MCF 10A (cell line): ENCODE results near the gene TEC. TPM values are rescaled to one million over a fixed set of nuclear protein-coding genes. Genes with fewer than 3 reads are reported as not detected.

Experiments
- BruUV-seq: library from RNA; stranded (reverse); fragments of 400-500 nt; replicated peaks from 2 replicates; lab custom pipeline; 2021; lab: Mats Ljungman, UMichigan
- CTCF ChIA-PET: fragments of 300-600 bp; sonication (Branson Sonifier 250); formaldehyde crosslinking; extraction: SDS; loops from one replicate; lab custom pipeline; 2021; ENCODE audit warnings: antibody characterized with exemption, inconsistent platforms; lab: Yijun Ruan, JAX
- POLR2A ChIA-PET: fragments of 300-600, 350-650 bp; sonication (Branson Sonifier 250); formaldehyde crosslinking; extraction: SDS; loops from one replicate; lab custom pipeline; 2020; ENCODE audit warnings: antibody characterized with exemption, inconsistent platforms; lab: Yijun Ruan, JAX
- DNase-seq: peaks from one replicate; pipeline ENCODE4 v3.0.0-alpha.2; 2018; ENCODE audit not compliant: unreplicated experiment
- H3K27ac Mint-ChIP-seq: one replicate; pipeline ENCODE4 v1.8.0; 2022; ENCODE audit warnings: mild to moderate bottlenecking, low read depth, mixed read lengths; ENCODE audit not compliant: unreplicated experiment
- H3K27me3 Mint-ChIP-seq: one replicate; pipeline ENCODE4 v1.8.0; 2022; ENCODE audit warnings: mixed read lengths; ENCODE audit not compliant: insufficient read depth, unreplicated experiment
- H3K36me3 Mint-ChIP-seq: one replicate; pipeline ENCODE4 v1.8.0; 2022; ENCODE audit warnings: mild to moderate bottlenecking, moderate library complexity, mixed read lengths; ENCODE audit not compliant: insufficient read depth, unreplicated experiment
- H3K4me1 Mint-ChIP-seq: one replicate; pipeline ENCODE4 v1.8.0; 2022; ENCODE audit warnings: mixed read lengths; ENCODE audit not compliant: insufficient read depth, unreplicated experiment
- H3K4me3 Mint-ChIP-seq: one replicate; pipeline ENCODE4 v1.8.0; 2022; ENCODE audit warnings: mild to moderate bottlenecking, moderate library complexity, mixed read lengths; ENCODE audit not compliant: unreplicated experiment
- H3K9me3 Mint-ChIP-seq: one replicate; pipeline ENCODE4 v1.8.0; 2022; ENCODE audit warnings: mixed read lengths; ENCODE audit not compliant: unreplicated experiment
- intact Hi-C: fragments of 100-400 bp; cut with micrococcal nuclease; formaldehyde crosslinking; loops from 2 replicates; pipeline ENCODE4 v1.14.1; 2022
- total RNA-seq: library from RNA; stranded (reverse); gene quantifications from 2 replicates; pipeline ENCODE4 v1.2.3, GENCODE V29; 2022
- TF ChIP-seq, protein P1 (sequence below): fragments of 200-600 bp; IDR thresholded peaks from one replicate; pipeline ENCODE4 v1.8.0; 2022; ENCODE audit warnings: antibody characterized with exemption, mild to moderate bottlenecking; ENCODE audit not compliant: unreplicated experiment

The TEC gene
- total RNA-seq, 1 experiment from 2014 or later = 1.1 TPM

DNA sequence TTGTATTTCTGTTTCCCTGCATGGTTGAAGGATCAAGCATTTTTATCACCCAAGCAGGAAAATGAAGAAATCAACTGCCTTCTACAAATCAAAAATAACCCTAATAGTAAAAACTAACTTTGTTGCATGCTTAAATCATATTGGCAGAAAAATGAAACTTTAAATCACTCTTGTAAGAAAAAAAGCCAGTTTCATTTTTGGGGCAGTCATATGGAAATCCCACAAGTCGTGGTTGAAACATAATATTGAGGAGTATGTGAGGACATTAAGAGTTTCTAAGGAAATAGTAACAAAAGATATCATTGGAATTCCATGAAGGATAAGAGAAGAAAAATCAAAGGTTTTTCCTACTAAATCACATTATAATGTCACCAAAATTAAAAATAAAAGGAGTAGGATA is 8.4 kb downstream of the TEC start:
- Mint-ChIP-seq H3K4me3 (no peak overlapping the region), H3K27me3 (no peaks in the 10 kb centered on the region), H3K4me1 (no peaks in the 10 kb centered on the region), H3K9me3 (no peaks in the 10 kb centered on the region), H3K27ac (no peak overlapping the region), H3K36me3 (no peaks in the 10 kb centered on the region)
- POLR2A ChIA-PET = no interaction called here
- DNase-seq = no peak
- intact Hi-C loops = no loop called here
- no TSS peak for BruUV-seq
- TF ChIP-seq, protein P1, sequence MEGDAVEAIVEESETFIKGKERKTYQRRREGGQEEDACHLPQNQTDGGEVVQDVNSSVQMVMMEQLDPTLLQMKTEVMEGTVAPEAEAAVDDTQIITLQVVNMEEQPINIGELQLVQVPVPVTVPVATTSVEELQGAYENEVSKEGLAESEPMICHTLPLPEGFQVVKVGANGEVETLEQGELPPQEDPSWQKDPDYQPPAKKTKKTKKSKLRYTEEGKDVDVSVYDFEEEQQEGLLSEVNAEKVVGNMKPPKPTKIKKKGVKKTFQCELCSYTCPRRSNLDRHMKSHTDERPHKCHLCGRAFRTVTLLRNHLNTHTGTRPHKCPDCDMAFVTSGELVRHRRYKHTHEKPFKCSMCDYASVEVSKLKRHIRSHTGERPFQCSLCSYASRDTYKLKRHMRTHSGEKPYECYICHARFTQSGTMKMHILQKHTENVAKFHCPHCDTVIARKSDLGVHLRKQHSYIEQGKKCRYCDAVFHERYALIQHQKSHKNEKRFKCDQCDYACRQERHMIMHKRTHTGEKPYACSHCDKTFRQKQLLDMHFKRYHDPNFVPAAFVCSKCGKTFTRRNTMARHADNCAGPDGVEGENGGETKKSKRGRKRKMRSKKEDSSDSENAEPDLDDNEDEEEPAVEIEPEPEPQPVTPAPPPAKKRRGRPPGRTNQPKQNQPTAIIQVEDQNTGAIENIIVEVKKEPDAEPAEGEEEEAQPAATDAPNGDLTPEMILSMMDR = no peak
- CTCF ChIA-PET = no interaction called here

- Mint-ChIP-seq H3K36me3 (no peaks in the 10 kb centered on the region), H3K4me1 (no peaks in the 10 kb centered on the region), H3K27me3 (no peaks in the 10 kb centered on the region), H3K9me3 (no peaks in the 10 kb centered on the region), H3K4me3 (no peak overlapping the region), H3K27ac (no peak overlapping the region)
- TF ChIP-seq, protein P1 = no peak
- ChIA-PET POLR2A (no interaction called here), CTCF (interaction anchor here (0.6 to 0.7 kb wide), 2 partner anchors 16 to 108 kb away, joined by 3 to 4 read pairs; no protein-coding TSS in a partner anchor)
- DNase-seq = no peak
- no TSS peak for BruUV-seq
- intact Hi-C loops = no loop called here
These were observed 9.9 kb downstream of the TEC start for GRCh38 chr4:48259748-48260147.

GRCh38 chr4:48258845-48259397 is 10.7 kb downstream of the TEC start:
- no peak overlapping the region for H3K4me3 Mint-ChIP-seq
- H3K27ac Mint-ChIP-seq = no peak overlapping the region
- CTCF ChIA-PET = interaction anchor here (0.6 kb wide), 1 partner anchor 33 kb away, joined by 3 read pairs; no protein-coding TSS in a partner anchor
- H3K9me3 Mint-ChIP-seq = no peaks in the 10 kb centered on the region
- DNase-seq = no peak
- H3K36me3 Mint-ChIP-seq = no peaks in the 10 kb centered on the region
- H3K27me3 Mint-ChIP-seq = no peaks in the 10 kb centered on the region
- POLR2A ChIA-PET = no interaction called here
- H3K4me1 Mint-ChIP-seq = peaks cover 8% of the 10 kb centered on the region
- TF ChIP-seq, protein P1 = no peak
- intact Hi-C loops = no loop called here
- no TSS peak for BruUV-seq

DNA sequence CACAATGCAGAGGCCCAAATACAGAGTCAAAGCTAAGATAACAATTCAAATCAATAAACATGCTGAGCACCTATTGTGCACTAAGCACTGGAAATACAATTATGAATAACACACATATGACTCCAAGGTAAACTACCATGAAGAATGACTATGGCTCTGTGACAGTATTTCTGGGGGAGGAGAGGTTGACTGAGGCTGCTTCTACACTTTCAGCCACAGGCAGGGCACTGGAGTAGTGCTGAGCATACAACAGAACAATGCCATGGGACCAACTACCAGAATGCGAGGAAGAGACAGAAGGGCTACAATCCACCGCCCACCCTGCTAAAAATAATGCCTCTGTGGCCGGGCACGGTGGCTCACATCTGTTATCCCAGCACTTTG is 13.7 kb downstream of the TEC start:
- peaks cover 10% of the 10 kb centered on the region for H3K4me1 Mint-ChIP-seq
- POLR2A ChIA-PET = interaction anchor here (1.0 kb wide), 1 partner anchor 18 kb away, joined by 3 read pairs; no protein-coding TSS in a partner anchor
- H3K27ac Mint-ChIP-seq = no peak overlapping the region
- no TSS peak for BruUV-seq
- intact Hi-C loops = no loop called here
- H3K36me3 Mint-ChIP-seq = no peaks in the 10 kb centered on the region
- CTCF ChIA-PET = no interaction called here
- no peak for DNase-seq
- peaks cover under 1% of the 10 kb centered on the region for H3K9me3 Mint-ChIP-seq
- no peak overlapping the region for H3K4me3 Mint-ChIP-seq
- TF ChIP-seq, protein P1 = no peak
- H3K27me3 Mint-ChIP-seq = no peaks in the 10 kb centered on the region
